ENCODE results near the gene TINAGL1. TPM values are rescaled to one million over a fixed set of nuclear protein-coding genes. Genes with fewer than 3 reads are reported as not detected.

The TINAGL1 gene
- total and polyA plus RNA-seq, 7 donors, result 21.0 to 238 (median 87.9) TPM

DNA sequence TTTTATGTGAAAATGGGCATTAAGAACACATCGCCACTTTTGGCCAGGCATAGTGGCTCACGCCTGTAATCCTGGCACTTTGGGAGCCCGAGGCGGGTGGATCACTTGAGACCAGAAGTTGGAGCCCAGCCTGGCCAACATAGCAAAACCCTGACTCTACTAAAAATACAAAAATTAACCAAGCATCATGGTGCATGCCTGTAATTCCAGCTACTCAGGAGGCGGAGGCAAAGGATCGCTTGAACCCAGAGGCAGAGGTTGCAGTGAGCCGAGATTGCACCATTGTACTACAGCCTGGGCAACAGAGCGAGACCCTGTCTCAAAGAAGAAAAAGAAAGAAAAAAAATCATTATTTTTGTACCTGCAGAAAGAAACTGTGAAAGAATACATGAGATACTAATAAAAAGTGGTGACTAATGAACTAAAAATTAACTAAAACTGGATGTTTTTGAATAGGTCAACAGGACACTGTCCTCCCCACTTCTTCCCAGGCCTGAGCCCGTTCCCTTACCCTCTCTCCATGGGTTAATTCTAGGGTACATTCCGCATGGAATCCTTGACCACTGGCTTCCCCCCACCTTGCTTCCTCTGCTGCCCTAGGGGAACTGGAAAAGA, 8.3 kb upstream of the TINAGL1 start:
- Histone ChIP-seq H3K27ac (no peak overlapping the region), H3K27me3 (no peaks in the 10 kb centered on the region), H3K9me3 (no peaks in the 10 kb centered on the region), H3K4me1 (peaks cover 0 to 15% (median 9%) of the 10 kb centered on the region in 4 donors), H3K4me3 (no peak overlapping the region), H3K36me3 (no peaks in the 10 kb centered on the region)
- DNase-seq, result no peak
- 86 to 88% methylated on average over 10 of the region's 10 CpGs for WGBS, 2 donors
- TF ChIP-seq EP300 (IDR thresholded peaks at IDR 0.05) (no peak), POLR2A (IDR thresholded peaks at IDR 0.05) (no peak), POLR2AphosphoS5 (IDR thresholded peaks at IDR 0.05) (no peak)
- TF ChIP-seq, protein P1, sequence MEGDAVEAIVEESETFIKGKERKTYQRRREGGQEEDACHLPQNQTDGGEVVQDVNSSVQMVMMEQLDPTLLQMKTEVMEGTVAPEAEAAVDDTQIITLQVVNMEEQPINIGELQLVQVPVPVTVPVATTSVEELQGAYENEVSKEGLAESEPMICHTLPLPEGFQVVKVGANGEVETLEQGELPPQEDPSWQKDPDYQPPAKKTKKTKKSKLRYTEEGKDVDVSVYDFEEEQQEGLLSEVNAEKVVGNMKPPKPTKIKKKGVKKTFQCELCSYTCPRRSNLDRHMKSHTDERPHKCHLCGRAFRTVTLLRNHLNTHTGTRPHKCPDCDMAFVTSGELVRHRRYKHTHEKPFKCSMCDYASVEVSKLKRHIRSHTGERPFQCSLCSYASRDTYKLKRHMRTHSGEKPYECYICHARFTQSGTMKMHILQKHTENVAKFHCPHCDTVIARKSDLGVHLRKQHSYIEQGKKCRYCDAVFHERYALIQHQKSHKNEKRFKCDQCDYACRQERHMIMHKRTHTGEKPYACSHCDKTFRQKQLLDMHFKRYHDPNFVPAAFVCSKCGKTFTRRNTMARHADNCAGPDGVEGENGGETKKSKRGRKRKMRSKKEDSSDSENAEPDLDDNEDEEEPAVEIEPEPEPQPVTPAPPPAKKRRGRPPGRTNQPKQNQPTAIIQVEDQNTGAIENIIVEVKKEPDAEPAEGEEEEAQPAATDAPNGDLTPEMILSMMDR (IDR thresholded peaks at IDR 0.05), result no peak
- intact Hi-C loops (cut with DNase I), result no loop called here

- intact Hi-C loops (cut with DNase I), result no loop called here
- no peak overlapping the region for H3K27ac ChIP-seq
- no peaks in the 10 kb centered on the region for H3K9me3 ChIP-seq
- H3K36me3 ChIP-seq, result no peaks in the 10 kb centered on the region
- TF ChIP-seq POLR2AphosphoS5 (IDR thresholded peaks at IDR 0.05), result no peak
- no peak for TF ChIP-seq EP300 (IDR thresholded peaks at IDR 0.05)
- no peak for TF ChIP-seq POLR2A (IDR thresholded peaks at IDR 0.05)
- TF ChIP-seq, protein P1 (IDR thresholded peaks at IDR 0.05), result no peak
- H3K27me3 ChIP-seq, result no peaks in the 10 kb centered on the region
- DNase-seq, result no peak
- H3K4me1 ChIP-seq, result peaks cover 0 to 22% (median 19%) of the 10 kb centered on the region in 4 donors
- no peak overlapping the region for H3K4me3 ChIP-seq
- 81 to 86% methylated on average over 11 of the region's 11 CpGs for whole genome bisulfite sequencing, 2 donors
Observed at GRCh38 chr1:31568895-31569595, 7.3 kb upstream of the TINAGL1 start.

DNA sequence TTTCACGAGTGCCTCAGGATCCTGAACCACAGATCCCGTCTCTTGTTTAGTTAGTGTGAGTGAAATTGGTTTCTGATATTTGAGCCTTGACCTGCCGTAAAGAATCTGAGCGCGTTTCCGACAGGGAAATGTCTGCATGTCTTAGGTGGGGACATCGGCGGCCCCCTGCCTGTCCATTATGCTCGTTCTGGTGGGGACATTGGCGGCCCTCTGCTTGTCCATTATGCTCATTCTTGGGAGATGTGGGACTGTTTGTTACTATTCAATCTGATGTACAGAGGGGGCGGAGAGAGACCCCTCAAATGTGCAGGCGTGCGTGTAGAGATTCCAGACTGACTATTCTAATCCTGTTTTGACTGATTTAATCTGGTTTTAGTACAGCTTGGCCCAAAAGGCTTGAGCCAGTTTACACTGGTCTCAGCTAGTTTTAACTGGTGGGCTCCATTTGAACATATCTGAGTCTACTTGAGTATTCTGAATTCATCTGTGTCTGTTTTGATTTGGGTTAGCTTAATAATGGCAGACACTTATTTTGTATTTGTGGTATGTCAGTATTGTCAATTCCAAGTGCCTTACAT, 6.6 kb upstream of the TINAGL1 start:
- peaks cover 0 to 22% (median 20%) of the 10 kb centered on the region in 4 donors for H3K4me1 ChIP-seq
- intact Hi-C loops (cut with DNase I), result no loop called here
- H3K36me3 ChIP-seq, result no peaks in the 10 kb centered on the region
- no peak overlapping the region for H3K4me3 ChIP-seq
- H3K9me3 ChIP-seq, result no peaks in the 10 kb centered on the region
- no peaks in the 10 kb centered on the region for H3K27me3 ChIP-seq
- WGBS, 2 donors, result 86 to 89% methylated on average over 13 of the region's 13 CpGs
- TF ChIP-seq EP300 (IDR thresholded peaks at IDR 0.05) (no peak), POLR2AphosphoS5 (IDR thresholded peaks at IDR 0.05) (no peak), POLR2A (IDR thresholded peaks at IDR 0.05) (no peak)
- TF ChIP-seq, protein P1 (IDR thresholded peaks at IDR 0.05), result no peak
- no peak for DNase-seq
- no peak overlapping the region for H3K27ac ChIP-seq

GRCh38 chr1:31570228-31570627, 6.1 kb upstream of the TINAGL1 start:
- Histone ChIP-seq H3K4me3 (no peak overlapping the region), H3K27me3 (no peaks in the 10 kb centered on the region), H3K9me3 (no peaks in the 10 kb centered on the region), H3K36me3 (no peaks in the 10 kb centered on the region), H3K27ac (no peak overlapping the region), H3K4me1 (peaks cover 0 to 24% (median 22%) of the 10 kb centered on the region in 4 donors)
- intact Hi-C loops (cut with DNase I), result no loop called here
- TF ChIP-seq, protein P1 (IDR thresholded peaks at IDR 0.05), result no peak
- no peak for TF ChIP-seq EP300 (IDR thresholded peaks at IDR 0.05)
- 91 to 92% methylated on average over 11 of the region's 11 CpGs for WGBS, 2 donors
- no peak for DNase-seq
